Keratinocyte (primary cell): ENCODE measurements around the gene CHST8. TPM values are rescaled to one million over a fixed set of nuclear protein-coding genes. Genes with fewer than 3 reads are reported as not detected.

Source experiments
- DNase-seq: peaks from one replicate; pipeline ENCODE4 v3.0.0-alpha.2; 2011; ENCODE audit warnings: low read depth, missing footprints, low spot score
- FAIRE-seq: peaks from 2 replicates; lab custom pipeline; 2011; peaks lifted over from hg19 to GRCh38; lab: Jason Lieb, UNC
- H2AFZ ChIP-seq: 2 replicates; pipeline ENCODE4 v1.6.0; 2012; ENCODE audit warnings: low read length, control low read depth, inconsistent platforms; ENCODE audit not compliant: control insufficient read depth
- H3K27ac ChIP-seq: 2 replicates; pipeline ENCODE4 v1.5.1; 2011; ENCODE audit warnings: low read length; ENCODE audit not compliant: control insufficient read depth, insufficient read depth
- H3K27me3 ChIP-seq: 3 replicates; pipeline ENCODE4 v1.6.0; 2011; ENCODE audit warnings: low read length; ENCODE audit not compliant: control insufficient read depth, insufficient read depth; ENCODE audit errors: extremely low read depth
- H3K36me3 ChIP-seq, 2 experiments: 2 replicates in 1 of 2; 3 replicates in 1 of 2; pipeline ENCODE4 v1.5.1; 2011; ENCODE audit warnings: low read length in 2 of 2, mild to moderate bottlenecking in 1 of 2; ENCODE audit not compliant: control insufficient read depth in 2 of 2, insufficient read depth in 2 of 2; ENCODE audit errors: extremely low read depth in 1 of 2
- H3K4me1 ChIP-seq: 3 replicates; pipeline ENCODE4 v1.5.1; 2011; ENCODE audit warnings: low read length; ENCODE audit not compliant: control insufficient read depth, insufficient read depth; ENCODE audit errors: extremely low read depth
- H3K4me2 ChIP-seq: 3 replicates; pipeline ENCODE4 v1.6.0; 2011; ENCODE audit warnings: low read depth, low read length; ENCODE audit not compliant: control insufficient read depth, insufficient read depth; ENCODE audit errors: extremely low read depth
- H3K4me3 ChIP-seq, 3 experiments: fragments of 200-600 bp in 1 of 3; sonication (generic) in 1 of 3; 2 replicates in 2 of 3; 3 replicates in 1 of 3; pipeline ENCODE4 v1.5.1; 2011 to 2016; ENCODE audit warnings: low read length in 3 of 3, mild to moderate bottlenecking in 3 of 3, control low read depth in 2 of 3, inconsistent platforms in 1 of 3, low read depth in 1 of 3, mixed read lengths in 1 of 3, mixed run types in 1 of 3, moderate library complexity in 1 of 3; ENCODE audit not compliant: control insufficient read depth in 2 of 3, insufficient read depth in 2 of 3; ENCODE audit errors: extremely low read depth in 1 of 3
- H3K79me2 ChIP-seq: 2 replicates; pipeline ENCODE4 v1.6.0; 2012; ENCODE audit warnings: low read length; ENCODE audit not compliant: control insufficient read depth, insufficient read depth
- H3K9ac ChIP-seq: 3 replicates; pipeline ENCODE4 v1.6.0; 2011; ENCODE audit warnings: low read length; ENCODE audit not compliant: control insufficient read depth, insufficient read depth; ENCODE audit errors: extremely low read depth
- H3K9me1 ChIP-seq: 3 replicates; pipeline ENCODE4 v1.6.0; 2011; ENCODE audit warnings: low read length; ENCODE audit not compliant: control insufficient read depth, insufficient read depth; ENCODE audit errors: extremely low read depth
- H3K9me3 ChIP-seq: 2 replicates; pipeline ENCODE4 v1.5.1; 2012; ENCODE audit warnings: low read depth, low read length; ENCODE audit not compliant: control insufficient read depth
- H4K20me1 ChIP-seq: 3 replicates; pipeline ENCODE4 v1.6.0; 2011; ENCODE audit warnings: low read length; ENCODE audit not compliant: control insufficient read depth, insufficient read depth; ENCODE audit errors: extremely low read depth
- CTCF ChIP-seq, 3 experiments: IDR thresholded peaks in 1 of 3; conservative IDR thresholded peaks in 1 of 3; optimal IDR thresholded peaks in 1 of 3; 2 replicates in 2 of 3; 3 replicates in 1 of 3; pipeline versions ENCODE3 to v1.5.1; 2011; ENCODE audit warnings: low read length in 3 of 3, mild to moderate bottlenecking in 3 of 3, moderate library complexity in 2 of 3, control low read depth in 1 of 3, inconsistent platforms in 1 of 3; ENCODE audit not compliant: insufficient read depth in 2 of 3; ENCODE audit errors: extremely low read depth in 1 of 3
- EZH2 ChIP-seq: IDR thresholded peaks from one replicate; pipeline ENCODE4 v1.6.1; 2012; ENCODE audit warnings: inconsistent platforms, mild to moderate bottlenecking, low read length, moderate library complexity
- dilution Hi-C: fragments of 300-500 bp; cut with MboI; formaldehyde crosslinking; loops from one replicate; pipeline ENCODE4 v1.7.0; 2020; ENCODE audit warnings: low sequenced_read_pairs; ENCODE audit not compliant: extremely low pct_ligation_motif_present
- polyA plus RNA-seq, 5 experiments: library from polyadenylated mRNA; depleted of rRNA in 3 of 5; stranded (reverse) in 3 of 5; stranded (forward) in 1 of 5; unstranded in 1 of 5; fragments of >200 nt; gene quantifications; 1 replicate in 1 of 5; 2 replicates in 3 of 5; 3 replicates in 1 of 5; pipeline versions ENCODE4 v1.2.1 to v1.2.3, GENCODE V29; 2011 to 2012; ENCODE audit warnings: missing spikeins in 2 of 5, low read depth in 1 of 5, low replicate concordance in 1 of 5

The CHST8 gene
- polyA plus RNA-seq, 1 donor (not counting 4 experiments of a cell fraction or from before 2014, with no cell fraction given), result not detected

DNA sequence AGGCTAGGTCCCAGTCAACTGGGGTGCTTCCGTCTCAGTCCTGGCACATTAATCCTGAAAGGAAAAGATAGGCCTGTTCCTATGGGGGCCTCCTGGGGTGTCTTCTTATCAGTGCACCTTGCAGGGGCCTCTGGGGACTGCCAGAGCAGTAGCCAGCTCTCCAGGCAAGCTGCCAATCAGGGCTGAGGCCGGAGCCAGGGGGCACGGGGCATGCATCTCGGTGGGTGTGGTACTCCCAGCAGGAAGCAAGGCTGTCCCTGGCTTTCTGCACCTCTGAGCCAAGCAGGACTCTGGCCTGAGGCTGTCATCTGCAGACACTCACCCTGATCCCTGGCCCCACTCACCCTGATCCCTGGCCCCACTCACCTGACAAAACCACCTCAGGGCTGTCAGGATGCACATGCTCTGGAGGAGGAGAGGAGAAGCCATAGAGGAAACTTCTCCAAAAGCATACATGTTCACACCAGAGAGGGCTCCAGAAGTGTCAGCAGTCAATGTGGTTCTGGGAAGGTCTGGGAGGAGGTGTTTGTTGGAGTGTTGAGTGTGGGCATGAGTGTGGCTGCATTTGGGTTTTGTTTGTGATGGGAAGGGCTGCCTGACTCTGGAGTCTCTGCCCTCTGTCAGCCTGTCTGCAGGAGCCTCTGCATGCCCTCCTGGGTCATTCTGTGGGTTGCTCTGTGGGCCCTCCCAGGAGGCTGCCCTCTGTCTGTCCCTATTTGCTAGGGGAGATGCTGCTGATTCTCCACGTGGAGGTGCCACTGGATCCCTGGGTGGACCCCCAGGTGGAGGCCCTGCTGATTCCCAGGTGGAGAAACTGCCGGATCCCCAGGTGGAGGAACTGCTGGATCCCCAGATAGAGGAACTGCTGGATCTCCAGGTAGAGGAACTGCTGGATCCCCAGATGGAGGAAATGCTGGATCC is 152.2 kb downstream of the CHST8 start:
- H3K9me1 ChIP-seq, result no peaks in the 10 kb centered on the region
- dilution Hi-C loops, result no loop called here
- H3K36me3 ChIP-seq, result no peaks in the 10 kb centered on the region
- TF ChIP-seq EZH2, result no peak
- TF ChIP-seq CTCF (optimal IDR thresholded peaks at IDR 0.05 in 1 of 3, IDR thresholded peaks at IDR 0.05 in 1 of 3, conservative IDR thresholded peaks at IDR 0.05 in 1 of 3; ENCODE audit: extremely low read depth in 1 of 3, insufficient read depth in 2 of 3, low read length in 3 of 3), result no peak
- no peak overlapping the region for H3K27ac ChIP-seq
- DNase-seq (no peak), FAIRE-seq (no peak)
- no peak overlapping the region for H3K4me3 ChIP-seq
- H3K27me3 ChIP-seq, result peaks cover 7% of the 10 kb centered on the region
- H4K20me1 ChIP-seq, result no peaks in the 10 kb centered on the region
- H3K4me1 ChIP-seq, result peaks cover 3% of the 10 kb centered on the region
- H3K9me3 ChIP-seq, result no peaks in the 10 kb centered on the region
- H2AFZ ChIP-seq, result no peak overlapping the region
- H3K79me2 ChIP-seq, result no peaks in the 10 kb centered on the region
- no peak overlapping the region for H3K4me2 ChIP-seq
- H3K9ac ChIP-seq, result no peak overlapping the region

DNA sequence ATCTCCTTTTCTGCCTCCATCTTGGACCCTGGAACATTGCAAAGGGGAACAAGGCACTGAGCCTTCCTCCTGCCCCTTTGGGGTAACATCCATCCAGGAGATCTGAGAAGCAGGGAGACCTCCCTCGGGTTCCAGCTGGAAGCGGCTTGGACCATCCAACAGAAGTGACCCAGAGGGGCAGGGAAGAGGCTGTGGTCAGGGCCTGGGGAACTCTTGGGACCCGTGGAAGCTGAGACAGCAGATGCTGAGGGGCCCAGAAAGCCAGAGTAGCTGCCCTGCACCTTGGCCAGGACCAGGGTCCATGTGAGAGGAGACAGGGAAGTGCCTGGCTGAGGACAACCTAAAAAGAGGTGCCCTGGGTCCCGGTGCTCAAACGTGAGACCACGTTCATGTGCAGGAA is 153.0 kb downstream of the CHST8 start:
- no peak for TF ChIP-seq CTCF (optimal IDR thresholded peaks at IDR 0.05 in 1 of 3, IDR thresholded peaks at IDR 0.05 in 1 of 3, conservative IDR thresholded peaks at IDR 0.05 in 1 of 3; ENCODE audit: extremely low read depth in 1 of 3, insufficient read depth in 2 of 3, low read length in 3 of 3)
- no peak for TF ChIP-seq EZH2
- H3K9ac ChIP-seq, result no peak overlapping the region
- no peak for DNase-seq
- H3K4me3 ChIP-seq, result no peak overlapping the region
- H3K36me3 ChIP-seq, result no peaks in the 10 kb centered on the region
- no peak overlapping the region for H3K27ac ChIP-seq
- dilution Hi-C loops, result no loop called here
- no peak overlapping the region for H2AFZ ChIP-seq
- H3K4me2 ChIP-seq, result no peak overlapping the region
- no peaks in the 10 kb centered on the region for H3K79me2 ChIP-seq
- peaks cover 3% of the 10 kb centered on the region for H3K4me1 ChIP-seq
- H3K9me3 ChIP-seq, result no peaks in the 10 kb centered on the region
- H3K27me3 ChIP-seq, result peaks cover 15% of the 10 kb centered on the region
- no peak for FAIRE-seq
- H4K20me1 ChIP-seq, result no peaks in the 10 kb centered on the region
- H3K9me1 ChIP-seq, result no peaks in the 10 kb centered on the region
